ENCODE measurements around the gene FGD6.
"Not testable (repeated sequence)": the region's sequence is repeated elsewhere in the genome, so short reads cannot be mapped to it uniquely, and the experiment has no call there.

Gene FGD6

GRCh38 chr12:95205016-95205624 lies 12.1 kb downstream of the FGD6 start:
- Histone ChIP-seq H3K4me3 (ENCODE audit: low read depth, low read length) (no peak overlapping the region), H3K4me1 (ENCODE audit: control insufficient read depth, insufficient read depth, low read length) (peaks cover 89% of the 10 kb centered on the region), H3K27me3 (ENCODE audit: control insufficient read depth, insufficient read depth, low read length) (no peaks in the 10 kb centered on the region), H3K27ac (ENCODE audit: low read depth, low read length) (peak overlapping the region; percentile 96), H3K9ac (ENCODE audit: low read depth, low read length) (peak overlapping the region; percentile 52; the same call in 1 of the 2 replicates), H3K36me3 (ENCODE audit: control insufficient read depth, insufficient read depth, low read length) (peaks cover 13% of the 10 kb centered on the region), H3K9me3 (ENCODE audit: control insufficient read depth, insufficient read depth, low read length) (no peaks in the 10 kb centered on the region)

DNA sequence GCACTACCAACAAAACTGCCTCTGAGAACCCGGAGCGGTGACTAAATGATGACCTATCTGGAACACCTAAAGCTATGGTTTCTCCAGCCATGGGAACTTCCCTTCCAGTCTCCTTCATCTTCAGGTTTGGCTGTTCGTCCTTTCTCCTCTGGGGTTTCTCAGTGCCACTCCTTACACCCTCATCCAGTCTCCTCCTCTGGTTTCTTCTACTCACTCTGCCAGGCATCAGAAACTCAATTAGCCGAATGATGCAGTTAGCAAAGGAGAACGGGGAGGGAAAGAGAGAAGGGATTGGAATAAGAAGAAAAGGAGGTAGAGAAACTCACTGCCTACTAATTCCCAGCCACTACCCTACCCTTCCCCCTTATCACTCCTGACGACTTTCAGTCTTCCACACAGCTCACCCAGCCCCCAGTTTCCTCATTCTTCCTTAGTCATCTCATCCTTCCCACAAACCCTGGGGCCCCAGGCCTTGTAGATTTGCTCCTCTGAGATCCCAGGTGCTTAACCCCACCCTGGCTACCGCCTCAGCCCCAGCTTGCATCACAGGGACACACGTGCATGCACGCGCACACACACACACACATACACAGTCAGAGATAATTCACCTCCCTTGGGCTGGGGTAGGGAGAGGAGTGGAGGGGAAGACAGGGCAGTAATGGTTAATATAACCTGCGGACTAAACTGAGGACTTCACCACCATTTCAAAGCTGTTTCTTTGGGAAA lies 13.0 kb downstream of the FGD6 start:
- no peak overlapping the region; the same call in 1 of the 2 replicates for H3K9ac ChIP-seq (ENCODE audit: low read depth, low read length)
- H3K27ac ChIP-seq (ENCODE audit: low read depth, low read length): peak overlapping the region; percentile 96
- no peaks in the 10 kb centered on the region for H3K27me3 ChIP-seq (ENCODE audit: control insufficient read depth, insufficient read depth, low read length)
- H3K9me3 ChIP-seq (ENCODE audit: control insufficient read depth, insufficient read depth, low read length): no peaks in the 10 kb centered on the region
- 0 out of 2 replicates have a peak overlapping the region, but pooled peaks have one; percentile 18 for H3K4me3 ChIP-seq (ENCODE audit: low read depth, low read length)
- peaks cover 89% of the 10 kb centered on the region for H3K4me1 ChIP-seq (ENCODE audit: control insufficient read depth, insufficient read depth, low read length)
- H3K36me3 ChIP-seq (ENCODE audit: control insufficient read depth, insufficient read depth, low read length): peaks cover 8% of the 10 kb centered on the region; the same call in 1 of the 2 replicates

DNA sequence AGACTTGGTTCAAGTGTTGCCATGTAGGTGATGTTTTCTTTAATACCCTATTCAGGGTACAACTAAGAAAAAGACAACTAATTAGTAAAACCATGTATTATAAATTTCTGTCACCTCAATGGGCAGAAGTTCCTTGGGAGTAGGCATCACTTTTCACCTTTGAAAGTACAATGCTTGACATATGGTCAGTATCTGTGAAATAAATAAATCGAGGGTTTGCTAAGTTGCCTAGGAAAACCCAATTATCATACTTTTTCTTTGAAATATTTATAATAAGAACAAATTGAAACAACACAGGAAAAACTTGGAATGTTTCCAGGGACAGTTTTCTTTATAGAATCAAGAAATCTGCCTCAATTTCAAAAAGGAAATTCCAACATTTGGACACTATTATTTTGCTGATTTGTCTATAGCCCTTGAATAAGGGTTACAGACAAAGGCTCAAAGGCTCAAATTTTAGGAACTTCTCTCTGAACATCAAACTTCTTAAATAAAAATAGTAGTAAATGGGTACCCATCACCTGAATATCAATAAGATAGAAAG lies 13.7 kb downstream of the FGD6 start:
- peaks cover 89% of the 10 kb centered on the region for H3K4me1 ChIP-seq (ENCODE audit: control insufficient read depth, insufficient read depth, low read length)
- H3K27ac ChIP-seq (ENCODE audit: low read depth, low read length): peak overlapping the region; percentile 96
- H3K27me3 ChIP-seq (ENCODE audit: control insufficient read depth, insufficient read depth, low read length): no peaks in the 10 kb centered on the region
- no peak overlapping the region for H3K4me3 ChIP-seq (ENCODE audit: low read depth, low read length)
- H3K9ac ChIP-seq (ENCODE audit: low read depth, low read length): no peak overlapping the region; the same call in 1 of the 2 replicates
- H3K9me3 ChIP-seq (ENCODE audit: control insufficient read depth, insufficient read depth, low read length): no peaks in the 10 kb centered on the region
- H3K36me3 ChIP-seq (ENCODE audit: control insufficient read depth, insufficient read depth, low read length): peaks cover 4% of the 10 kb centered on the region; the same call in 1 of the 2 replicates

- Histone ChIP-seq H3K27me3 (ENCODE audit: control insufficient read depth, insufficient read depth, low read length) (no peaks in the 10 kb centered on the region), H3K4me3 (ENCODE audit: low read depth, low read length) (no peak overlapping the region), H3K9me3 (ENCODE audit: control insufficient read depth, insufficient read depth, low read length) (no peaks in the 10 kb centered on the region), H3K36me3 (ENCODE audit: control insufficient read depth, insufficient read depth, low read length) (no peaks in the 10 kb centered on the region; the same call in 1 of the 2 replicates), H3K27ac (ENCODE audit: low read depth, low read length) (peak overlapping the region; percentile 96), H3K9ac (ENCODE audit: low read depth, low read length) (no peak overlapping the region), H3K4me1 (ENCODE audit: control insufficient read depth, insufficient read depth, low read length) (peaks cover 86% of the 10 kb centered on the region)
Measured at GRCh38 chr12:95202691-95203486, 14.4 kb downstream of the FGD6 start.

GRCh38 chr12:95201056-95201670 lies 16.1 kb downstream of the FGD6 start:
- peaks cover 71% of the 10 kb centered on the region for H3K4me1 ChIP-seq (ENCODE audit: control insufficient read depth, insufficient read depth, low read length)
- H3K9me3 ChIP-seq (ENCODE audit: control insufficient read depth, insufficient read depth, low read length): no peaks in the 10 kb centered on the region
- H3K36me3 ChIP-seq (ENCODE audit: control insufficient read depth, insufficient read depth, low read length): no peaks in the 10 kb centered on the region; the same call in 1 of the 2 replicates
- no peaks in the 10 kb centered on the region for H3K27me3 ChIP-seq (ENCODE audit: control insufficient read depth, insufficient read depth, low read length)
- no peak overlapping the region for H3K4me3 ChIP-seq (ENCODE audit: low read depth, low read length)
- H3K27ac ChIP-seq (ENCODE audit: low read depth, low read length): no peak overlapping the region
- H3K9ac ChIP-seq (ENCODE audit: low read depth, low read length): no peak overlapping the region

DNA sequence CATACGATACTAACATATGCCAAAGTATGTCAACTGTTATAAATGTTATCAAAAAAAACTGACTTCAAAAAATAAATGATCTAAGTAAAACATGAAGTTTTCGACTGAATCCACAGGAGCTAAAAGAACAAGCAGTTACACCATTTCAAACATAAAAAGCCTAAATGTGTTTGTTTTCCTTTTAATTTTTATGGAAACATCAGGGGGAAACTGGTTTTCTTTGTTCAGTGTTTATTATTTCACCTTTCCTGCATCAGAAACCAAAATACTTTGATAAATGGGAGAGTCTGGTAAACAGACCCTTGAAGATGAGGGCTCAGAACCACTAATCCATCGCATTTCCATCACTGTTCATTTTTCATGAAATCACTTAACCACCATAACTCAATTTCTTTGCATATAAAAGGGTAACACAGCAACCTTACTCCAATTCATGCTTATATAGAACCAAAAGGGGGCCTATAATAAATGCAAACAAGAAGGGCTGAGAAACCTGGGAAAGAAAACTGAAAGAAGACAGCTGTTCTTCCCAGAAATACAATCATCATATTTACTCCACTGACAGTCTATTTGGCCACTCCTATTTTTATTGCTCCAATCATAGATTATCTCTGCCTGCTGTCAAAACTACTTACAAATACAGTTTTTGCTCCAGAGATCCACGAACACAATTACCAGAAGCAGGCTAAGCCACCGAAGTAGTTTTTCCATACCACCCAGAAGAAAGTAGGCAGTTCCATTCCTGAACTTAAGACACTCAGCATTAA lies 17.0 kb downstream of the FGD6 start:
- Histone ChIP-seq H3K4me1 (ENCODE audit: control insufficient read depth, insufficient read depth, low read length) (peaks cover 63% of the 10 kb centered on the region), H3K27ac (ENCODE audit: low read depth, low read length) (peak overlapping the region; percentile 59), H3K27me3 (ENCODE audit: control insufficient read depth, insufficient read depth, low read length) (no peaks in the 10 kb centered on the region), H3K36me3 (ENCODE audit: control insufficient read depth, insufficient read depth, low read length) (no peaks in the 10 kb centered on the region; the same call in 1 of the 2 replicates), H3K9ac (ENCODE audit: low read depth, low read length) (no peak overlapping the region), H3K4me3 (ENCODE audit: low read depth, low read length) (peak overlapping the region; percentile 21; the same call in 1 of the 2 replicates), H3K9me3 (ENCODE audit: control insufficient read depth, insufficient read depth, low read length) (no peaks in the 10 kb centered on the region)

DNA sequence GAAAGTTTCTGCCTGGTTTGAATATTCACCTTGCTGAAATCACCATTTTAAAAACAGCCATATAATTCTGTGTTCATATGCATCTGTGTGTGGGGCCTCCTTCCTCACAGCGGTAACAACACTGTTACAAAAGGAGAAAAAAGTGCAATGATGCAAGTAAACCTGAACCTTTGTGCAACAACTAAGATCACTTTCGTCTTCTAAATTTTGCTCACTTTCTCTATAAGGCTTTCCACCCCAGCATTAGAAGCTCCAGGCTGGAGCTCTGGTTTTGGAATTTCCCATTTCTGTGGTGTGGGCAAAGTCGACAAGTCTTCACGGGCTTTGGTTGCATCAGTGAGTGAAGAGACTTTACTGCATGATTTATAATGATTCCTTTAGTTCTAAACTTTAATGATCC lies 18.4 kb downstream of the FGD6 start:
- Histone ChIP-seq H3K4me3 (ENCODE audit: low read depth, low read length) (peak overlapping the region; percentile 24; the same call in 1 of the 2 replicates), H3K36me3 (ENCODE audit: control insufficient read depth, insufficient read depth, low read length) (no peaks in the 10 kb centered on the region; the same call in 1 of the 2 replicates), H3K4me1 (ENCODE audit: control insufficient read depth, insufficient read depth, low read length) (peaks cover 57% of the 10 kb centered on the region), H3K9me3 (ENCODE audit: control insufficient read depth, insufficient read depth, low read length) (no peaks in the 10 kb centered on the region), H3K27me3 (ENCODE audit: control insufficient read depth, insufficient read depth, low read length) (no peaks in the 10 kb centered on the region), H3K9ac (ENCODE audit: low read depth, low read length) (peak overlapping the region; percentile 45; the same call in 1 of the 2 replicates), H3K27ac (ENCODE audit: low read depth, low read length) (peak overlapping the region; percentile 59)

DNA sequence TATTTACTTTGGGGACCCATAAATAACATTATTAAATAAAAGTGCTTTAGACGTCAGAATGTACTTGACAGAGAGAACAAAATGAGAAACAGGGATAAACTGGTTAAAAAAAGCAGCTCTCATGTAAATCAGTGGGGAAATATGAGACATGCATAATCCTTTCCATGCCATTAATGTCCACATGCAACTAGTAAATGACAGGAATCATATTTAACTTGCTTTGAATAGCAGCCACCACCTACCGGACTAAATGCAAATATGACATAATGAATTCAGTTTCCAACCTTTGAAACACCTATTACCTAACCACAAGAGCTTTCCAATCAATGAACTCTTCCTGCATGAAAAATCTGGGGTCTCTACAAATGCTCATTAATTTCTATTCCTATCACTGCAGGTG lies 19.6 kb downstream of the FGD6 start:
- Histone ChIP-seq H3K9me3 (ENCODE audit: control insufficient read depth, insufficient read depth, low read length) (no peaks in the 10 kb centered on the region), H3K4me3 (ENCODE audit: low read depth, low read length) (no peak overlapping the region), H3K27ac (ENCODE audit: low read depth, low read length) (no peak overlapping the region), H3K36me3 (ENCODE audit: control insufficient read depth, insufficient read depth, low read length) (no peaks in the 10 kb centered on the region), H3K9ac (ENCODE audit: low read depth, low read length) (no peak overlapping the region), H3K27me3 (ENCODE audit: control insufficient read depth, insufficient read depth, low read length) (no peaks in the 10 kb centered on the region), H3K4me1 (ENCODE audit: control insufficient read depth, insufficient read depth, low read length) (peaks cover 44% of the 10 kb centered on the region)

DNA sequence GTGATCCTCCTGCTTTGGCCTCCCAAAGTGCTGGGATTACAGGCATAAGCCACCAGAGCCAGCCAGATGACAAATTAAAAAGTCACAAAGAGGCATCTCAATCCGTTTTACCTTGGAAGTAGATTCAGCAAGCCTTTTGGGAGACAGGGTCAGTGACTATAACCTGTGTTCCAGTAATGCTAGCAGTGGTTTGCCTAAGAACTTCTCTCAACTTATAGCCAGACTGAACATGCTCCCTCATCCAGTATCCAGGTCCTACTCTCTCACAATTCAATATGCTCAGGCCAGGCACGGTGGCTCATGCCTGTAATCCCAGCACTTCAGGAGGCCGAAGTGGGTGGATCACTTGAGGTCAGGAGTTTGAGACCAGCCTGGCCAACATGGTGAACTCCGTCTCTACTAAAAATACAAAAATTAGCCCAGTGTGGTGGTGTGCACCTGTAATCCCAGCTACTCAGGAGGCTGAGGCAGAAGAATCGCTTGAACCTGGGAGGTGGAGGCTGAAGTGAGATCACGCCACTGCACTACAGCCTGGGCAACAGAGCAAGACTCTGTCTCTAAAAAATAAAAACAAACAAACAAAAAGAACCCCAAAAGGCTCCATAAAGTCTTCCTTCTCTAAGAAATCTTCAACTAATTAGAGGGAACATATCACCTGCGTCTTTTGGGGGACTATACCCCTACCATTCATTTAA lies 20.2 kb downstream of the FGD6 start:
- H3K4me1 ChIP-seq (ENCODE audit: control insufficient read depth, insufficient read depth, low read length): peaks cover 41% of the 10 kb centered on the region
- not testable (repeated sequence) for H3K27me3 ChIP-seq (ENCODE audit: control insufficient read depth, insufficient read depth, low read length); H3K4me3 ChIP-seq (ENCODE audit: low read depth, low read length); H3K9me3 ChIP-seq (ENCODE audit: control insufficient read depth, insufficient read depth, low read length); H3K27ac ChIP-seq (ENCODE audit: low read depth, low read length); H3K9ac ChIP-seq (ENCODE audit: low read depth, low read length); H3K36me3 ChIP-seq (ENCODE audit: control insufficient read depth, insufficient read depth, low read length)
